Measurements from ENCODE around the gene UBE2J2. TPM values are rescaled to one million over a fixed set of nuclear protein-coding genes. Genes with fewer than 3 reads are reported as not detected.

Gene UBE2J2
- total RNA-seq, 1 donor, result 51.4 TPM

GRCh38 chr1:1309251-1310108 lies 35.8 kb upstream of the UBE2J2 start:
- TF ChIP-seq CTCF (IDR thresholded peaks at IDR 0.05; ENCODE audit: insufficient read depth, low read depth, low read length), result no peak
- H3K4me3 ChIP-seq (ENCODE audit: low read depth, low read length), result peak overlapping the region; percentile 76
- DNase-seq (ENCODE audit: low read depth), result no peak

- DNase-seq (ENCODE audit: low read depth), result no peak
- TF ChIP-seq CTCF (IDR thresholded peaks at IDR 0.05; ENCODE audit: insufficient read depth, low read depth, low read length), result no peak
- H3K4me3 ChIP-seq (ENCODE audit: low read depth, low read length), result peak overlapping the region; percentile 76
These were observed 35.1 kb upstream of the UBE2J2 start for GRCh38 chr1:1308756-1309250.

GRCh38 chr1:1307923-1308755 lies 34.5 kb upstream of the UBE2J2 start, which contains the start of the genes ACAP3 and PUSL1:
ACAP3 (minus strand) TSS chr1:1307930; CDS start chr1:1307815, 115 bp downstream.
PUSL1 (plus strand) TSS chr1:1308597; CDS start chr1:1308644, 47 bp downstream.
- DNase-seq (ENCODE audit: low read depth), result peak; percentile 93
- TF ChIP-seq CTCF (IDR thresholded peaks at IDR 0.05; ENCODE audit: insufficient read depth, low read depth, low read length), result no peak
- peak within 1 kb of the TSS; percentile 76 for H3K4me3 ChIP-seq (ENCODE audit: low read depth, low read length)

- peak overlapping the region; percentile 76 for H3K4me3 ChIP-seq (ENCODE audit: low read depth, low read length)
- no peak for DNase-seq (ENCODE audit: low read depth)
- TF ChIP-seq CTCF (IDR thresholded peaks at IDR 0.05; ENCODE audit: insufficient read depth, low read depth, low read length), result no peak
These were observed 33.7 kb upstream of the UBE2J2 start for GRCh38 chr1:1307261-1307922.

GRCh38 chr1:1306661-1307260 lies 33.1 kb upstream of the UBE2J2 start:
- DNase-seq (ENCODE audit: low read depth), result no peak
- no peak for TF ChIP-seq CTCF (IDR thresholded peaks at IDR 0.05; ENCODE audit: insufficient read depth, low read depth, low read length)
- peak overlapping the region; percentile 76 for H3K4me3 ChIP-seq (ENCODE audit: low read depth, low read length)
